ENCODE data around the gene TOLLIP.
"Not testable (repeated sequence)": the region's sequence is repeated elsewhere in the genome, so short reads cannot be mapped to it uniquely, and the experiment has no call there.

The TOLLIP gene

GRCh38 chr11:1250411-1250810 lies 59.0 kb downstream of the TOLLIP start:
- DNase-seq (ENCODE audit: low read depth in 1 of 2, low spot score in 1 of 2): not testable (repeated sequence)

GRCh38 chr11:1248951-1249350 lies 60.5 kb downstream of the TOLLIP start:
- DNase-seq (ENCODE audit: low read depth in 1 of 2, low spot score in 1 of 2): not testable (repeated sequence)

- DNase-seq (ENCODE audit: low read depth in 1 of 2, low spot score in 1 of 2): not testable (repeated sequence)
Measured at GRCh38 chr11:1247026-1247425, 62.4 kb downstream of the TOLLIP start.

GRCh38 chr11:1246301-1246700 lies 63.1 kb downstream of the TOLLIP start:
- not testable (repeated sequence) for DNase-seq (ENCODE audit: low read depth in 1 of 2, low spot score in 1 of 2)

- not testable (repeated sequence) for DNase-seq (ENCODE audit: low read depth in 1 of 2, low spot score in 1 of 2)
Measured at GRCh38 chr11:1245717-1246116, 63.7 kb downstream of the TOLLIP start.

- not testable (repeated sequence) for DNase-seq (ENCODE audit: low read depth in 1 of 2, low spot score in 1 of 2)
Measured at GRCh38 chr11:1244557-1244956, 64.9 kb downstream of the TOLLIP start.

GRCh38 chr11:1243521-1243920 lies 65.9 kb downstream of the TOLLIP start:
- not testable (repeated sequence) for DNase-seq (ENCODE audit: low read depth in 1 of 2, low spot score in 1 of 2)

- DNase-seq (ENCODE audit: low read depth in 1 of 2, low spot score in 1 of 2): not testable (repeated sequence)
Measured at GRCh38 chr11:1242751-1243150, 66.7 kb downstream of the TOLLIP start.

GRCh38 chr11:1242289-1242688 lies 67.1 kb downstream of the TOLLIP start:
- DNase-seq (ENCODE audit: low read depth in 1 of 2, low spot score in 1 of 2): no peak

- DNase-seq (ENCODE audit: low read depth in 1 of 2, low spot score in 1 of 2): no peak
Measured at GRCh38 chr11:1241706-1242105, 67.7 kb downstream of the TOLLIP start.

- no peak for DNase-seq (ENCODE audit: low read depth in 1 of 2, low spot score in 1 of 2)
Measured at GRCh38 chr11:1240771-1241170, 68.7 kb downstream of the TOLLIP start.

GRCh38 chr11:1239596-1240205 lies 69.7 kb downstream of the TOLLIP start:
- no peak for DNase-seq (ENCODE audit: low read depth in 1 of 2, low spot score in 1 of 2)

GRCh38 chr11:1238767-1239595 lies 70.5 kb downstream of the TOLLIP start:
- DNase-seq (ENCODE audit: low read depth in 1 of 2, low spot score in 1 of 2): no peak

- DNase-seq (ENCODE audit: low read depth in 1 of 2, low spot score in 1 of 2): no peak
Measured at GRCh38 chr11:1237851-1238250, 71.6 kb downstream of the TOLLIP start.

- no peak for DNase-seq (ENCODE audit: low read depth in 1 of 2, low spot score in 1 of 2)
Measured at GRCh38 chr11:1237128-1237580, 72.3 kb downstream of the TOLLIP start.

GRCh38 chr11:1236316-1237127 lies 72.9 kb downstream of the TOLLIP start:
- DNase-seq (ENCODE audit: low read depth in 1 of 2, low spot score in 1 of 2): no peak

- no peak for DNase-seq (ENCODE audit: low read depth in 1 of 2, low spot score in 1 of 2)
Measured at GRCh38 chr11:1235901-1236315, 73.5 kb downstream of the TOLLIP start.

GRCh38 chr11:1235306-1235900 lies 74.0 kb downstream of the TOLLIP start:
- no peak for DNase-seq (ENCODE audit: low read depth in 1 of 2, low spot score in 1 of 2)

- DNase-seq (ENCODE audit: low read depth in 1 of 2, low spot score in 1 of 2): no peak
Measured at GRCh38 chr11:1234771-1235305, 74.6 kb downstream of the TOLLIP start.

- DNase-seq (ENCODE audit: low read depth in 1 of 2, low spot score in 1 of 2): no peak
Measured at GRCh38 chr11:1234054-1234720, 75.2 kb downstream of the TOLLIP start.
